Measurements from ENCODE around the gene HAUS2. TPM values are rescaled to one million over a fixed set of nuclear protein-coding genes. Genes with fewer than 3 reads are reported as not detected.

HAUS2 gene
- polyA plus RNA-seq, 5 donors = 19.4 to 30.5 (median 27.1) TPM

DNA sequence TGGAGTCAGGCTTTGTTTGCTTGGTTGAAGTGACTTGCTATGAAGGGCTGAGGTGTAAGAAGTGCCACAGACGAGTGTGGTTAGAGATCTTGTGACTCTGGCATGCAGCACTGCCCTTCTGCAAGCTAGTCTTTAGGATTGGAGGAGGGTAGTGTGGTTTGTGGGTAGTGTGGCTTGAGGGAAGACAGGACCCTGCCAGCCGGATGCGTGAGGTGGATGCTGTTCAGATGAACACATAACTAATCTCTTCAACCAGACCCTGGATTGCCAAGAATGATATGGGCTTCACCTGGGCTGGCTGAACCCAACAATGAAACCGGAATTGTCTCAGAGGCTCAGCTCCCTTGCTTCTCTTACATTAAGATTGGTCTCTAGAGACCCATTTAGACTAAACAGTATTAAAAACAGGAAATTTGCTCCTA is 59.5 kb downstream of the HAUS2 start:
- DNase-seq = no peak

DNA sequence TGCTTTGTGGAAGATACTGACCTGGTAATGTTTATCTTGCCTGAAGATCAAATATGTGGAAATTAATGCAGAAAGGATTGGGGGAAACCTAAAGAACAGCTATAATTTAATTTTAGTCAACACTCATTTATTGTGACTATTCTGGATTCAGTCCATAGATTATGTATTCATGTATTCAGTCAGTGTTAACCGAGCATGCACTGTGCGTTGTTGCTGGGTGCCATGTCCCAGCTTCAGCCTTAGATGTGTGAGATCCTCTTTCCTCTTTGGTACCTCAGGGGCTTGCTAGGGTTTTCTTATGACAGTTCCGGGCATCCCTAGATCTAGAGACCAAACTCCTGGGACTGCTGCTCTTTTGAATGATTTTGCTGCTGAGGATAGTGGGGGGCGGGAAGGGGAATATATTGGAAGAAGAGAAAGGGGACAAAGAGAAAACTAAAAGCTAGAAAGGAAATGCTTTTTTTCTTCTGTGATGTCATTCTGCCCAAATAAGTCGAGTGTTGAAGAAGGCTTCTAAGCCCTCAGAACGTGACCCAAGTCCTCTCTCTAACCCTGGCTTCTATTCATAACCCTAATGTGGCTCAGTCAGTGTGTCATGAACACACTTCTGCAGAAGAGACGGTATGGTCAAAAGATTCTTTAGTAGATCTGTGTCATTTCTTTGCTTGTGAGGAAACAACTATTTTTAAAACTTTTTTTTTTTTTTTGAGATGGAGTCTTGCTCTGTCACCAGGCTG is 60.3 kb downstream of the HAUS2 start:
- DNase-seq = no peak

DNA sequence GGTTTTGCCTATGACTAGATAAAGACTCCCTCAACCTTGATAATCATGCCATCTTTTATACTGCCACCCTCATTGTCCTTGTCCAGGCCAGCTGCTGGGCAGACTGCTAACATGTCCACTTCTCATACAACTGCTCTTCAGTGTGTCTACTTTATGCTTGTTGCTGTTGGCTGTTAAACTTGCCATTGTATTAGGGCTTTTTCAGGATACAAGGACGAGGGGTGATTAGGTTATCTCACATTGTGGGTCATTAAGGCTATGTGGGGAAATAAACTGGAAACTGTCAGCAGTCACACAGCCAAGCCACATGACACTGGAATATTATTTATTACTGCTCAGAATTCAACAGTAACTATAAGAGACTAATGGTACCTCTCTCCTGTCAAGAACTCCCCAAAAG is 62.9 kb downstream of the HAUS2 start:
- DNase-seq = no peak

DNA sequence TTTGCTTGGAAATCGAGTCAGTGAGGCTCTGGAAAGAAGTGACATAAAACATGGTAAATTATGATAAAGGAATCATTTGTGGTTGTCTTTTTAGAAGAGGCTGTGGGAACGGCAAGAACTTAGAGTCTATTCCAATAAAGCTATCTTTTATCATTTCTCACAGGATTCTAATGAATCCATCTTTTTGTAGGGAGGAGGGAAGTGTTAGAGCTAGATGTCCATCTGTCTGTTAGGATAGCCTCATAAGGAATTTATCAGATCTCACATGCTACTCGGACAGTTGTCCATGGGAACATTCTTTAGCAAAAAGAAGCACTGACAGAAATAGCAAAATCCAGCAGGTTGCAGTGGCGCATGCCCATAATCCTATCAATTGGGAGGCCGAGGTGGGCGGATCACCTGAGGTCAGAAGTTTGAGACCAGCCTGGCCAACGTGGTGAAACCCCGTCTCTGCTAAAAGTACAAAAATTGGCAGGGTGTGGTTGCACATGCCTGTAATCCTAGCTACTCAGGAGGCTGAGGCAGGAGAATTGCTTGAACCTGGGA is 63.8 kb downstream of the HAUS2 start:
- DNase-seq = no peak

DNA sequence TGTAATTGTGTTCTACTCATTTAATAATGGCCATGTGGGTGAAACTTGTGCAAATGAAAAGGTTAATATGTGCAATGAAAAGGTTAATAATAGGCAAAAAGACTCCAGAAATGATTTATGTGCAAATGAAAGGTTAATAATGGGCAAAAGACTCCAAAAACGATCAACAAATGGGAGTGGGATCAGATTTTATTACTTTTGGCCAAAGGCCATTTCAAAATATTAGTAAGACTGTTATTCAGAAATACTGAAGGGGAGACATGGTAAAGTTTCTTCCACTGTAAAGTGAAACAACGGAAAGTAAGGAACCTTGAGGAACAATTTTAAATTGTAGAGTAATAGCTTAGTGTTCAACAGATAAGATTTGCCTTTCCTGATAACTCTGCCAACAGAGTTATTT is 67.5 kb downstream of the HAUS2 start:
- no peak for DNase-seq

Other genes starting within 250 kb of the HAUS2 start
- gene CAPN3, start 189.3 kb upstream of the HAUS2 start, polyA plus RNA-seq (ENCODE audit: insufficient read depth in 1 of 5, insufficient read length in 5 of 5, low replicate concordance in 1 of 5) = 10 to 100 TPM; 12.5 to 30.3 (median 16.7) TPM
- 10 to 100 TPM; 37.3 to 53.1 (median 46.1) TPM for gene ZNF106, start 57.7 kb upstream of the HAUS2 start, polyA plus RNA-seq (ENCODE audit: insufficient read depth in 1 of 5, insufficient read length in 5 of 5, low replicate concordance in 1 of 5)
- 10 to 100 TPM; 67.8 to 99.1 (median 91.9) TPM for gene SNAP23, start 53.2 kb upstream of the HAUS2 start, polyA plus RNA-seq (ENCODE audit: insufficient read depth in 1 of 5, insufficient read length in 5 of 5, low replicate concordance in 1 of 5)
- gene LRRC57, start within 50 bp of the HAUS2 start, polyA plus RNA-seq (ENCODE audit: insufficient read depth in 1 of 5, insufficient read length in 5 of 5, low replicate concordance in 1 of 5) = 10 to 100 TPM; 19.3 to 28.7 (median 21.6) TPM
- gene STARD9, start 26.8 kb downstream of the HAUS2 start, polyA plus RNA-seq (ENCODE audit: insufficient read depth in 1 of 5, insufficient read length in 5 of 5, low replicate concordance in 1 of 5) = 10 to 100 TPM; 13.2 to 22.1 (median 16.9) TPM
- gene CDAN1, start 188.3 kb downstream of the HAUS2 start, polyA plus RNA-seq (ENCODE audit: insufficient read depth in 1 of 5, insufficient read length in 5 of 5, low replicate concordance in 1 of 5) = 10 to 100 TPM; 20.0 to 30.5 (median 25.4) TPM